Measurements from ENCODE around the gene ISG20.
"Not testable (repeated sequence)": the region's sequence is repeated elsewhere in the genome, so short reads cannot be mapped to it uniquely, and the experiment has no call there.

The ISG20 gene

GRCh38 chr15:88618686-88619085 is 20.1 kb upstream of the ISG20 start:
- no peak for DNase-seq

GRCh38 chr15:88619796-88620195 is 19.0 kb upstream of the ISG20 start:
- no peak for DNase-seq

- peak; percentile 94 for DNase-seq
Observed at GRCh38 chr15:88620995-88621772, 17.6 kb upstream of the ISG20 start, which contains the start of gene AEN. Gene AEN (plus strand): TSS chr15:88621340. CDS start chr15:88626210, 4,870 bp downstream.

GRCh38 chr15:88621789-88622604 is 16.8 kb upstream of the ISG20 start:
- no peak for DNase-seq

GRCh38 chr15:88622605-88622975 is 16.2 kb upstream of the ISG20 start:
- no peak for DNase-seq

- no peak for DNase-seq
Observed at GRCh38 chr15:88623061-88623460, 15.8 kb upstream of the ISG20 start.

GRCh38 chr15:88623632-88624031 is 15.2 kb upstream of the ISG20 start:
- DNase-seq, result no peak

GRCh38 chr15:88624156-88624970 is 14.5 kb upstream of the ISG20 start:
- DNase-seq, result peak; percentile 52

- no peak for DNase-seq
Observed at GRCh38 chr15:88624971-88625490, 13.8 kb upstream of the ISG20 start.

- DNase-seq, result no peak
Observed at GRCh38 chr15:88625943-88626741, 12.7 kb upstream of the ISG20 start.

- DNase-seq, result no peak
Observed at GRCh38 chr15:88627463-88627862, 11.4 kb upstream of the ISG20 start.

- DNase-seq, result no peak
Observed at GRCh38 chr15:88628018-88628654, 10.7 kb upstream of the ISG20 start.

- no peak for DNase-seq
Observed at GRCh38 chr15:88629071-88629470, 9.7 kb upstream of the ISG20 start.

- no peak for DNase-seq
Observed at GRCh38 chr15:88630141-88630721, 8.6 kb upstream of the ISG20 start.

- DNase-seq, result no peak
Observed at GRCh38 chr15:88630798-88631463, 7.9 kb upstream of the ISG20 start.

GRCh38 chr15:88631464-88632028 is 7.3 kb upstream of the ISG20 start:
- no peak for DNase-seq

GRCh38 chr15:88632797-88633196 is 6.0 kb upstream of the ISG20 start:
- DNase-seq, result not testable (repeated sequence)

GRCh38 chr15:88634449-88634848 is 4.4 kb upstream of the ISG20 start:
- DNase-seq, result no peak

- no peak for DNase-seq
Observed at GRCh38 chr15:88635318-88635717, 3.5 kb upstream of the ISG20 start.

- no peak for DNase-seq
Observed at GRCh38 chr15:88636050-88636449, 2.8 kb upstream of the ISG20 start.

Data from right kidney (tissue), 1 donor.